Spleen (tissue), 7 donors: ENCODE data around the gene BLTP1.

Experiments used
- CTCF ChIP-seq, 11 experiments: fragments of 200-600 bp in 7 of 11; fragments of 450-650 bp in 4 of 11; sonication (generic) in 4 of 11; IDR thresholded peaks in 8 of 11; conservative IDR thresholded peaks in 3 of 11; 1 replicate in 7 of 11; 2 replicates in 4 of 11; pipeline versions ENCODE4 v1.4.0 to v1.8.0; 2016 to 2021; ENCODE audit warnings: antibody characterized with exemption in 11 of 11, inconsistent platforms in 4 of 11, mild to moderate bottlenecking in 1 of 11
- POLR2A ChIP-seq, 3 donors: fragments of 450-650 bp; IDR thresholded peaks; one replicate each; pipeline ENCODE4 v1.5.1; 2017; ENCODE audit warnings: antibody characterized with exemption in 3 of 3, mild to moderate bottlenecking in 1 of 3
- POLR2AphosphoS5 ChIP-seq, 3 donors: sonication (generic); formaldehyde crosslinking; IDR thresholded peaks; one replicate each; pipeline ENCODE4 v1.5.1; 2017; ENCODE audit warnings: antibody characterized with exemption in 3 of 3
- donor health status: DM: no; HTN: no; CAD: no; lungs with moderate emphysema.
- donor health status: DM: no; HTN: no; CAD: no.
- donor health status: DM: no; HTN: no; CAD: no.

- TF ChIP-seq CTCF (IDR thresholded peaks at IDR 0.05 in 8 of 11, conservative IDR thresholded peaks at IDR 0.05 in 3 of 11) (no peak), POLR2A (IDR thresholded peaks at IDR 0.05) (no peak), POLR2AphosphoS5 (IDR thresholded peaks at IDR 0.05) (no peak)
Observed at GRCh38 chr4:122118243-122118642, 33.9 kb upstream of the BLTP1 start.
